ENCODE data around the gene RFC4. TPM values are rescaled to one million over a fixed set of nuclear protein-coding genes. Genes with fewer than 3 reads are reported as not detected.
A peak's percentile ranks its signal among the peaks of the same experiment; 100 is the strongest.

RFC4 gene
- total and polyA plus RNA-seq, 7 donors = 8.7 to 30.3 (median 16.4) TPM

- TF ChIP-seq POLR2A (IDR thresholded peaks at IDR 0.05) (no peak), CTCF (IDR thresholded peaks at IDR 0.05) (no peak), EP300 (IDR thresholded peaks at IDR 0.05) (no peak)
- Histone ChIP-seq H3K36me3 (no peaks in the 10 kb centered on the region), H3K27ac (no peak overlapping the region), H3K4me3 (no peak overlapping the region), H3K27me3 (peaks cover 3 to 56% (median 24%) of the 10 kb centered on the region in 3 donors), H3K9me3 (no peaks in the 10 kb centered on the region), H3K4me1 (peaks cover 0 to 11% (median 4%) of the 10 kb centered on the region in 4 donors)
- no peak for DNase-seq
- WGBS, 2 donors = 79 to 84% methylated on average over 4 of the region's 4 CpGs
- intact Hi-C loops (cut with DNase I) = no loop called here
These were observed 25.5 kb upstream of the RFC4 start for GRCh38 chr3:186831798-186832197.

GRCh38 chr3:186828340-186828739, 22.1 kb upstream of the RFC4 start:
- H3K9me3 ChIP-seq = no peaks in the 10 kb centered on the region
- peaks cover 0 to 29% (median 13%) of the 10 kb centered on the region in 4 donors for H3K4me1 ChIP-seq
- intact Hi-C loops (cut with DNase I) = loop anchor here (5.0 kb wide), 2 partner anchors 339 to 721 kb away; partner anchors contain the start of gene ETV5
- no peak overlapping the region for H3K27ac ChIP-seq
- no peak overlapping the region for H3K4me3 ChIP-seq
- no peaks in the 10 kb centered on the region for H3K36me3 ChIP-seq
- TF ChIP-seq CTCF (IDR thresholded peaks at IDR 0.05) (no peak), EP300 (IDR thresholded peaks at IDR 0.05) (no peak), POLR2AphosphoS5 (IDR thresholded peaks at IDR 0.05) (no peak), POLR2A (IDR thresholded peaks at IDR 0.05) (no peak)
- H3K27me3 ChIP-seq = peaks cover 18 to 80% (median 40%) of the 10 kb centered on the region in 3 donors
- 21 to 27% methylated on average over 5 of the region's 5 CpGs for WGBS, 2 donors
- DNase-seq = no peak

- Histone ChIP-seq H3K4me1 (peaks cover 0 to 29% (median 13%) of the 10 kb centered on the region in 4 donors), H3K27me3 (peaks cover 18 to 71% (median 40%) of the 10 kb centered on the region in 3 donors), H3K27ac (peak overlapping the region; percentile 67 to 74 (median 70)), H3K9me3 (no peaks in the 10 kb centered on the region), H3K4me3 (peak overlapping the region; percentile 50 to 74 (median 65)), H3K36me3 (no peaks in the 10 kb centered on the region)
- TF ChIP-seq EP300 (IDR thresholded peaks at IDR 0.05) (no peak), POLR2AphosphoS5 (IDR thresholded peaks at IDR 0.05) (peak; percentile 38 to 73 (median 64))
- intact Hi-C loops (cut with DNase I) = loop anchor here (2.0 to 5.0 kb wide), 3 partner anchors 20 to 720 kb away; partner anchors contain the start of genes ETV5 and RFC4
- WGBS, 2 donors = 1 to 2% methylated on average over 80 of the region's 80 CpGs
- DNase-seq = peak; percentile 84
These were observed 20.9 kb upstream of the RFC4 start for GRCh38 chr3:186826976-186827857.

GRCh38 chr3:186826410-186826975, 20.2 kb upstream of the RFC4 start:
- intact Hi-C loops (cut with DNase I) = loop anchor here (2.0 to 5.0 kb wide), 3 partner anchors 20 to 719 kb away; partner anchors contain the start of genes ETV5 and RFC4
- TF ChIP-seq POLR2AphosphoS5 (IDR thresholded peaks at IDR 0.05) (no peak), EP300 (IDR thresholded peaks at IDR 0.05) (no peak), CTCF (IDR thresholded peaks at IDR 0.05) (no peak), POLR2A (IDR thresholded peaks at IDR 0.05) (no peak)
- Histone ChIP-seq H3K36me3 (no peaks in the 10 kb centered on the region), H3K27me3 (peaks cover 18 to 64% (median 40%) of the 10 kb centered on the region in 3 donors), H3K27ac (peak overlapping the region in 1 of 4 donors; percentile 74), H3K9me3 (no peaks in the 10 kb centered on the region), H3K4me3 (peak overlapping the region; percentile 50 to 74 (median 65)), H3K4me1 (peaks cover 0 to 29% (median 13%) of the 10 kb centered on the region in 4 donors)
- whole genome bisulfite sequencing, 2 donors = 13 to 15% methylated on average over 14 of the region's 14 CpGs
- DNase-seq = no peak
